ENCODE measurements around the gene CMTR1.
"Not testable (repeated sequence)": the region's sequence is repeated elsewhere in the genome, so short reads cannot be mapped to it uniquely, and the experiment has no call there.

Gene CMTR1

GRCh38 chr6:37438930-37439329 lies 5.9 kb downstream of the CMTR1 start:
- H3K4me3 ChIP-seq (ENCODE audit: low read depth in 1 of 2, low read length in 2 of 2): no peak overlapping the region
- H3K27me3 ChIP-seq (ENCODE audit: control insufficient read depth in 1 of 2, insufficient read depth in 2 of 2, low read length in 2 of 2): no peaks in the 10 kb centered on the region
- H3K36me3 ChIP-seq (ENCODE audit: insufficient read depth, low read length): peaks cover 37% of the 10 kb centered on the region
- H3K9ac ChIP-seq (ENCODE audit: low read length): no peak overlapping the region
- H3K4me1 ChIP-seq (ENCODE audit: insufficient read depth, low read length): peaks cover 34% of the 10 kb centered on the region
- no peaks in the 10 kb centered on the region for H3K9me3 ChIP-seq (ENCODE audit: low read length)
- H3K27ac ChIP-seq (ENCODE audit: low read depth, low read length): no peak overlapping the region

GRCh38 chr6:37441651-37442050 lies 8.6 kb downstream of the CMTR1 start:
- no peak overlapping the region for H3K9ac ChIP-seq (ENCODE audit: low read length)
- H3K27me3 ChIP-seq (ENCODE audit: control insufficient read depth in 1 of 2, insufficient read depth in 2 of 2, low read length in 2 of 2): no peaks in the 10 kb centered on the region
- H3K36me3 ChIP-seq (ENCODE audit: insufficient read depth, low read length): peaks cover 48% of the 10 kb centered on the region
- H3K9me3 ChIP-seq (ENCODE audit: low read length): no peaks in the 10 kb centered on the region
- peaks cover 18% of the 10 kb centered on the region for H3K4me1 ChIP-seq (ENCODE audit: insufficient read depth, low read length)
- H3K4me3 ChIP-seq (ENCODE audit: low read depth in 1 of 2, low read length in 2 of 2): no peak overlapping the region
- no peak overlapping the region for H3K27ac ChIP-seq (ENCODE audit: low read depth, low read length)

- H3K27ac ChIP-seq (ENCODE audit: low read depth, low read length): peak overlapping the region; percentile 73
- peak overlapping the region; percentile 16 for H3K9ac ChIP-seq (ENCODE audit: low read length)
- H3K27me3 ChIP-seq (ENCODE audit: control insufficient read depth in 1 of 2, insufficient read depth in 2 of 2, low read length in 2 of 2): no peaks in the 10 kb centered on the region
- H3K9me3 ChIP-seq (ENCODE audit: low read length): no peaks in the 10 kb centered on the region
- peaks cover 48% of the 10 kb centered on the region for H3K36me3 ChIP-seq (ENCODE audit: insufficient read depth, low read length)
- peaks cover 18% of the 10 kb centered on the region for H3K4me1 ChIP-seq (ENCODE audit: insufficient read depth, low read length)
- peak overlapping the region in 1 of 2 donors; percentile 50 for H3K4me3 ChIP-seq (ENCODE audit: low read depth in 1 of 2, low read length in 2 of 2)
These were observed 9.6 kb downstream of the CMTR1 start for GRCh38 chr6:37442416-37443215.

- H3K9ac ChIP-seq (ENCODE audit: low read length); H3K27me3 ChIP-seq (ENCODE audit: control insufficient read depth in 1 of 2, insufficient read depth in 2 of 2, low read length in 2 of 2); H3K9me3 ChIP-seq (ENCODE audit: low read length): not testable (repeated sequence)
- Histone ChIP-seq H3K4me3 (ENCODE audit: low read depth in 1 of 2, low read length in 2 of 2) (peak overlapping the region in 1 of 2 donors; percentile 19), H3K36me3 (ENCODE audit: insufficient read depth, low read length) (peaks cover 43% of the 10 kb centered on the region), H3K4me1 (ENCODE audit: insufficient read depth, low read length) (peaks cover 18% of the 10 kb centered on the region), H3K27ac (ENCODE audit: low read depth, low read length) (peak overlapping the region; percentile 33)
These were observed 10.2 kb downstream of the CMTR1 start for GRCh38 chr6:37443216-37443542.

GRCh38 chr6:37449984-37450383 lies 17.0 kb downstream of the CMTR1 start:
- no peak overlapping the region for H3K27ac ChIP-seq (ENCODE audit: low read depth, low read length)
- peaks cover 34% of the 10 kb centered on the region for H3K4me1 ChIP-seq (ENCODE audit: insufficient read depth, low read length)
- H3K27me3 ChIP-seq (ENCODE audit: control insufficient read depth in 1 of 2, insufficient read depth in 2 of 2, low read length in 2 of 2): no peaks in the 10 kb centered on the region
- no peak overlapping the region for H3K4me3 ChIP-seq (ENCODE audit: low read depth in 1 of 2, low read length in 2 of 2)
- peaks cover 58% of the 10 kb centered on the region for H3K36me3 ChIP-seq (ENCODE audit: insufficient read depth, low read length)
- no peak overlapping the region for H3K9ac ChIP-seq (ENCODE audit: low read length)
- no peaks in the 10 kb centered on the region for H3K9me3 ChIP-seq (ENCODE audit: low read length)

GRCh38 chr6:37451441-37452193 lies 18.6 kb downstream of the CMTR1 start:
- H3K9me3 ChIP-seq (ENCODE audit: low read length): no peaks in the 10 kb centered on the region
- H3K9ac ChIP-seq (ENCODE audit: low read length): no peak overlapping the region
- H3K27ac ChIP-seq (ENCODE audit: low read depth, low read length): peak overlapping the region; percentile 61
- no peak overlapping the region for H3K4me3 ChIP-seq (ENCODE audit: low read depth in 1 of 2, low read length in 2 of 2)
- H3K27me3 ChIP-seq (ENCODE audit: control insufficient read depth in 1 of 2, insufficient read depth in 2 of 2, low read length in 2 of 2): no peaks in the 10 kb centered on the region
- peaks cover 51% of the 10 kb centered on the region for H3K4me1 ChIP-seq (ENCODE audit: insufficient read depth, low read length)
- peaks cover 43% of the 10 kb centered on the region for H3K36me3 ChIP-seq (ENCODE audit: insufficient read depth, low read length)

- Histone ChIP-seq H3K9me3 (ENCODE audit: low read length) (no peaks in the 10 kb centered on the region), H3K27ac (ENCODE audit: low read depth, low read length) (peak overlapping the region; percentile 77), H3K36me3 (ENCODE audit: insufficient read depth, low read length) (peaks cover 36% of the 10 kb centered on the region), H3K4me1 (ENCODE audit: insufficient read depth, low read length) (peaks cover 60% of the 10 kb centered on the region), H3K9ac (ENCODE audit: low read length) (no peak overlapping the region), H3K4me3 (ENCODE audit: low read depth in 1 of 2, low read length in 2 of 2) (no peak overlapping the region), H3K27me3 (ENCODE audit: control insufficient read depth in 1 of 2, insufficient read depth in 2 of 2, low read length in 2 of 2) (no peaks in the 10 kb centered on the region)
These were observed 19.5 kb downstream of the CMTR1 start for GRCh38 chr6:37452522-37452921.

- H3K27me3 ChIP-seq (ENCODE audit: control insufficient read depth in 1 of 2, insufficient read depth in 2 of 2, low read length in 2 of 2): no peaks in the 10 kb centered on the region
- H3K36me3 ChIP-seq (ENCODE audit: insufficient read depth, low read length): peaks cover 41% of the 10 kb centered on the region
- no peaks in the 10 kb centered on the region for H3K9me3 ChIP-seq (ENCODE audit: low read length)
- peak overlapping the region; percentile 77 for H3K27ac ChIP-seq (ENCODE audit: low read depth, low read length)
- H3K4me3 ChIP-seq (ENCODE audit: low read depth in 1 of 2, low read length in 2 of 2): peak overlapping the region in 1 of 2 donors; percentile 2
- H3K9ac ChIP-seq (ENCODE audit: low read length): no peak overlapping the region
- peaks cover 64% of the 10 kb centered on the region for H3K4me1 ChIP-seq (ENCODE audit: insufficient read depth, low read length)
These were observed 21.6 kb downstream of the CMTR1 start for GRCh38 chr6:37454420-37455140.

- no peak overlapping the region for H3K9ac ChIP-seq (ENCODE audit: low read length)
- peaks cover 43% of the 10 kb centered on the region for H3K36me3 ChIP-seq (ENCODE audit: insufficient read depth, low read length)
- peaks cover 63% of the 10 kb centered on the region for H3K4me1 ChIP-seq (ENCODE audit: insufficient read depth, low read length)
- no peak overlapping the region for H3K4me3 ChIP-seq (ENCODE audit: low read depth in 1 of 2, low read length in 2 of 2)
- H3K9me3 ChIP-seq (ENCODE audit: low read length): no peaks in the 10 kb centered on the region
- no peaks in the 10 kb centered on the region for H3K27me3 ChIP-seq (ENCODE audit: control insufficient read depth in 1 of 2, insufficient read depth in 2 of 2, low read length in 2 of 2)
- H3K27ac ChIP-seq (ENCODE audit: low read depth, low read length): peak overlapping the region; percentile 43
These were observed 23.1 kb downstream of the CMTR1 start for GRCh38 chr6:37456126-37456525.

- H3K4me3 ChIP-seq (ENCODE audit: low read depth in 1 of 2, low read length in 2 of 2): no peak overlapping the region
- H3K9me3 ChIP-seq (ENCODE audit: low read length): no peaks in the 10 kb centered on the region
- H3K36me3 ChIP-seq (ENCODE audit: insufficient read depth, low read length): peaks cover 44% of the 10 kb centered on the region
- H3K27me3 ChIP-seq (ENCODE audit: control insufficient read depth in 1 of 2, insufficient read depth in 2 of 2, low read length in 2 of 2): no peaks in the 10 kb centered on the region
- no peak overlapping the region for H3K9ac ChIP-seq (ENCODE audit: low read length)
- peak overlapping the region; percentile 43 for H3K27ac ChIP-seq (ENCODE audit: low read depth, low read length)
- peaks cover 56% of the 10 kb centered on the region for H3K4me1 ChIP-seq (ENCODE audit: insufficient read depth, low read length)
These were observed 24.0 kb downstream of the CMTR1 start for GRCh38 chr6:37456816-37457560.
